HUES6 (cell line): ENCODE data around the gene UMAD1.
"Not testable (repeated sequence)": the region's sequence is repeated elsewhere in the genome, so short reads cannot be mapped to it uniquely, and the experiment has no call there.

Source experiments
- H3K27ac ChIP-seq: 2 replicates; pipeline ENCODE4 v1.7.0; 2013; ENCODE audit warnings: low read depth, mild to moderate bottlenecking, low read length, inconsistent platforms
- H3K27me3 ChIP-seq: 2 replicates; pipeline ENCODE4 v1.6.1; 2013; ENCODE audit warnings: low read length; ENCODE audit not compliant: control insufficient read depth, insufficient read depth
- H3K36me3 ChIP-seq: 2 replicates; pipeline ENCODE4 v1.6.1; 2013; ENCODE audit warnings: low read length; ENCODE audit not compliant: control insufficient read depth, insufficient read depth
- H3K4me1 ChIP-seq: 2 replicates; pipeline ENCODE4 v1.6.1; 2013; ENCODE audit warnings: low read length; ENCODE audit not compliant: control insufficient read depth, insufficient read depth
- H3K4me3 ChIP-seq: 2 replicates; pipeline ENCODE4 v1.5.1; 2013; ENCODE audit warnings: low read depth, low read length
- H3K9ac ChIP-seq: one replicate; pipeline ENCODE4 v1.6.1; 2013; ENCODE audit warnings: mild to moderate bottlenecking, low read length
- H3K9me3 ChIP-seq: 2 replicates; pipeline ENCODE4 v1.6.1; 2013; ENCODE audit warnings: low read depth, low read length; ENCODE audit not compliant: control insufficient read depth, insufficient read depth

Gene UMAD1

GRCh38 chr7:7802531-7802930, 162.0 kb downstream of the UMAD1 start:
- no peak overlapping the region for H3K4me3 ChIP-seq
- H3K9ac ChIP-seq = no peak overlapping the region
- H3K9me3 ChIP-seq = no peaks in the 10 kb centered on the region
- H3K27ac ChIP-seq = no peak overlapping the region
- H3K36me3 ChIP-seq = no peaks in the 10 kb centered on the region
- H3K27me3 ChIP-seq = no peaks in the 10 kb centered on the region
- H3K4me1 ChIP-seq = peaks cover 5% of the 10 kb centered on the region; the same call in 1 of the 2 replicates

GRCh38 chr7:7803715-7804178, 163.2 kb downstream of the UMAD1 start:
- Histone ChIP-seq H3K4me3 (no peak overlapping the region), H3K36me3 (no peaks in the 10 kb centered on the region), H3K9me3 (no peaks in the 10 kb centered on the region), H3K27me3 (no peaks in the 10 kb centered on the region), H3K4me1 (peaks cover 5% of the 10 kb centered on the region; the same call in 1 of the 2 replicates), H3K27ac (peak overlapping the region; percentile 4; the same call in 1 of the 2 replicates), H3K9ac (no peak overlapping the region)

- not testable (repeated sequence) for H3K4me3 ChIP-seq, H3K4me1 ChIP-seq, H3K27ac ChIP-seq
Measured at GRCh38 chr7:7804822-7805221, 164.3 kb downstream of the UMAD1 start.

GRCh38 chr7:7805511-7806153, 165.1 kb downstream of the UMAD1 start:
- H3K9ac ChIP-seq = no peak overlapping the region
- H3K36me3 ChIP-seq = no peaks in the 10 kb centered on the region
- no peak overlapping the region for H3K27ac ChIP-seq
- peaks cover 5% of the 10 kb centered on the region; the same call in 1 of the 2 replicates for H3K4me1 ChIP-seq
- H3K9me3 ChIP-seq = no peaks in the 10 kb centered on the region
- H3K27me3 ChIP-seq = no peaks in the 10 kb centered on the region
- H3K4me3 ChIP-seq = no peak overlapping the region

More at GRCh38 chr7:7804822-7805221, 164.3 kb downstream of the UMAD1 start:
- H3K9ac ChIP-seq, H3K36me3 ChIP-seq, H3K9me3 ChIP-seq, H3K27me3 ChIP-seq: not testable (repeated sequence)

GRCh38 chr7:7808156-7808555, 167.6 kb downstream of the UMAD1 start:
- no peak overlapping the region for H3K27ac ChIP-seq
- H3K36me3 ChIP-seq = no peaks in the 10 kb centered on the region
- H3K9ac ChIP-seq = no peak overlapping the region
- H3K9me3 ChIP-seq = no peaks in the 10 kb centered on the region
- peaks cover 5% of the 10 kb centered on the region; the same call in 1 of the 2 replicates for H3K4me1 ChIP-seq
- H3K4me3 ChIP-seq = no peak overlapping the region
- no peaks in the 10 kb centered on the region for H3K27me3 ChIP-seq

- Histone ChIP-seq H3K9me3 (no peaks in the 10 kb centered on the region), H3K9ac (no peak overlapping the region), H3K36me3 (no peaks in the 10 kb centered on the region), H3K27ac (no peak overlapping the region), H3K27me3 (no peaks in the 10 kb centered on the region), H3K4me3 (no peak overlapping the region), H3K4me1 (peaks cover under 1% of the 10 kb centered on the region; the same call in 1 of the 2 replicates)
Measured at GRCh38 chr7:7808626-7809025, 168.1 kb downstream of the UMAD1 start.

- Histone ChIP-seq H3K4me3 (no peak overlapping the region), H3K4me1 (no peaks in the 10 kb centered on the region)
Measured at GRCh38 chr7:7810380-7810779, 169.8 kb downstream of the UMAD1 start.

GRCh38 chr7:7810826-7811225, 170.3 kb downstream of the UMAD1 start:
- Histone ChIP-seq H3K4me1 (no peaks in the 10 kb centered on the region), H3K36me3 (no peaks in the 10 kb centered on the region), H3K9me3 (no peaks in the 10 kb centered on the region), H3K4me3 (no peak overlapping the region), H3K27ac (no peak overlapping the region), H3K27me3 (no peaks in the 10 kb centered on the region), H3K9ac (no peak overlapping the region)

More at GRCh38 chr7:7810380-7810779, 169.8 kb downstream of the UMAD1 start:
- no peak overlapping the region for H3K27ac ChIP-seq
- H3K36me3 ChIP-seq = no peaks in the 10 kb centered on the region
- H3K9me3 ChIP-seq = no peaks in the 10 kb centered on the region
- H3K27me3 ChIP-seq = no peaks in the 10 kb centered on the region
- no peak overlapping the region for H3K9ac ChIP-seq

GRCh38 chr7:7812112-7812511, 171.6 kb downstream of the UMAD1 start:
- Histone ChIP-seq H3K27me3 (no peaks in the 10 kb centered on the region), H3K27ac (no peak overlapping the region), H3K9me3 (no peaks in the 10 kb centered on the region), H3K4me3 (no peak overlapping the region), H3K36me3 (no peaks in the 10 kb centered on the region), H3K4me1 (no peaks in the 10 kb centered on the region), H3K9ac (no peak overlapping the region)

GRCh38 chr7:7815395-7815794, 174.8 kb downstream of the UMAD1 start:
- H3K36me3 ChIP-seq = no peaks in the 10 kb centered on the region
- H3K27ac ChIP-seq = no peak overlapping the region
- no peak overlapping the region for H3K4me3 ChIP-seq
- no peak overlapping the region for H3K9ac ChIP-seq
- peaks cover under 1% of the 10 kb centered on the region; the same call in 1 of the 2 replicates for H3K4me1 ChIP-seq
- H3K9me3 ChIP-seq = no peaks in the 10 kb centered on the region
- H3K27me3 ChIP-seq = no peaks in the 10 kb centered on the region

GRCh38 chr7:7816084-7816483, 175.5 kb downstream of the UMAD1 start:
- Histone ChIP-seq H3K4me1 (peaks cover 7% of the 10 kb centered on the region; the same call in 1 of the 2 replicates), H3K4me3 (no peak overlapping the region)

More at GRCh38 chr7:7816084-7816483, 175.5 kb downstream of the UMAD1 start:
- Histone ChIP-seq H3K9me3 (no peaks in the 10 kb centered on the region), H3K36me3 (no peaks in the 10 kb centered on the region), H3K27ac (no peak overlapping the region), H3K27me3 (no peaks in the 10 kb centered on the region), H3K9ac (no peak overlapping the region)
